CD4-positive, alpha-beta T cell treated with Interferon alpha-2 for 1 hour (primary cell): ENCODE measurements around the gene MACROD1.
"Not testable (repeated sequence)": the region's sequence is repeated elsewhere in the genome, so short reads cannot be mapped to it uniquely, and the experiment has no call there.

Experiments
- DNase-seq, 2 donors: peaks; one replicate each; pipeline ENCODE4 v3.0.0-alpha.2; 2020 to 2022

MACROD1 gene

DNA sequence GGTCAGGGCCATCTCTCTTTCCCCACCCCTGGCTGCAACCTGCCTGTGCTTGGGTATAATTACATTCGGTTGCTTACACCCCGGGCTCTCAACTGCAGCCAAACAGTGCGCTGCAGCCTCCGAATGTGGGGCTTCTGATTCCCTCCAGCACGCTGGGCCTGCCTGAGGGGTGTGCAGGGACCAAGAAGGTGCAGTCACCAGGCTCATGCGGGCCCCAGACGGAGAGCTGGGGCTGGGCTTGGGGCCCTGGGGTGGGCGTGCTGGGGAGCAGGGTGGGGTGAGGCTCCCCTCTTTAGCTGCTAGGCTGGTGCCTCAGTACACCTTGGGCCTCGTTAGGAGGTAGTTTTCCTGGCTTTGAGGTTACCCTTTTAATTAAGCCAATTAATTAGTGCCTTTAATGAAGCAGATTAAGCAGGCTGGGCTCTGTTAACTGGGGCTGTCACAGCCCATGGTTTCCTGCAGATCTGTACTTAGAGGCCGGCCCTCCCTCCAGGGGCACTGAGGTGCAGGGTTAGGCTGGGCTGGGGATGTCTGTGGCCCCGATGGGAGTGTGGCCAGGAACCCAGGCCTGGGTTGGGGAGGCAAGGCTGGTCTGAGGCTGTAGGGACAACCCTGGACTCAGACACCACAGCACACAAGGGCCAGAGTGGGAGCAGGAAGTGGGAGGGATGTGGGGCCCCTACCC, 112.8 kb downstream of the MACROD1 start:
- no peak for DNase-seq

DNA sequence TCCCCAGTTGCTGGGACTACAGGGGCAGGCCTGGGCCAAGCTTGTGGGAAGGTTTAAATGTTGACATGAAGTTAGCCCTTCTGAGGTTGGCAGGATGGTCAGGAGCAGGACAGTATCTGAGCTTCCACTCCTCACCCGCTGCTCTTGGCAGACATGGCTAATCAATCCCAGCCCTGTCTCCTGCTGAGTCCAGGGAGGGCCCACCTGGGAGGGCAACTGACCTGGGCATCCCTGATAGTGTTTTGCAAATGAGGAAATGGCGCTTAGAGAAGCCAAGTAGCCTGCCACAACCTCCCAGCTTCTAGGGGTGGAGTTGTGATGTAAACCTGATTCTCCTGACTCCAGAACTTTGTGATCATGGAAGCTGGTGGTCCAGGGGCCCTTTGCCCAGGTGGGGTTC, 113.5 kb downstream of the MACROD1 start:
- no peak for DNase-seq

DNA sequence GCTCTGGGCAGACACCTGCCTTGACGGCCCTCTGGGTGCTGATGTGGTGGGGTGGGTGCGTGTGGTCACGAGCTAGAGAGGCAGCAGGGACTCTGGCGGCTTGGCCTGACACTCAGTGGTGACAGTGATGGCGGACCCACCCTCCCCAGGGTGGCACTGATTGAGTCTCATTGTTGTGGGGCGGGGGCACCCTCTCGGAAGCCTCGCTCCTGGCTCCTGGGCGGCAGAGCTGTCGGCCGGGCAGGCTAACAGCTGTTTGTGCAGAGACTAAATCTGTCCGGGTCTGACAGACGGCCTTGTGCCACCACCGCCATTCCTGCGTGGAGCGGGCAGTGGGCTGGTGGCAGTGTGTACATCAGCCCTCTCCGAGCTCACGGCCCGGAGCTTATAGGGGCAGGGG, 114.6 kb downstream of the MACROD1 start:
- no peak for DNase-seq

DNA sequence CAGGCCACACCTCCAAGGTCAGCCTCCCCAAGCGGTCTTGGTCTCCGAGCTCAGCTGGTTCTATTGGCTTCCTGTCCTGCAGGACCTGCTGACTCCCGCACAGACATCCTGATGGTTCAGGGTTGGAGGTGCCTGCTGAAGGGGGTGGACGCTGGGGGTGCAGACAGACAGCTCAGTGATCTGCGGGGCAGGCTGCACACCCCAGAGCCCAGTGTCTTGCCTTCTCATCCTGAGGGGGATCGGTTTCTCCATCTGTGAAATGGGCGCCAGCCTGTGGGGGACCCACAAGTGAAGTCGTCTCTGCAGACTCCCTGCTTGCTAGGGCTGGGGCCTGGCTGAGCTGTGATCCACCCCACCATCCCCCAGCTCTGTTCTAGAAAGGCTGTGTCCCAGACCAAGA, 116.4 kb downstream of the MACROD1 start:
- DNase-seq, result no peak

DNA sequence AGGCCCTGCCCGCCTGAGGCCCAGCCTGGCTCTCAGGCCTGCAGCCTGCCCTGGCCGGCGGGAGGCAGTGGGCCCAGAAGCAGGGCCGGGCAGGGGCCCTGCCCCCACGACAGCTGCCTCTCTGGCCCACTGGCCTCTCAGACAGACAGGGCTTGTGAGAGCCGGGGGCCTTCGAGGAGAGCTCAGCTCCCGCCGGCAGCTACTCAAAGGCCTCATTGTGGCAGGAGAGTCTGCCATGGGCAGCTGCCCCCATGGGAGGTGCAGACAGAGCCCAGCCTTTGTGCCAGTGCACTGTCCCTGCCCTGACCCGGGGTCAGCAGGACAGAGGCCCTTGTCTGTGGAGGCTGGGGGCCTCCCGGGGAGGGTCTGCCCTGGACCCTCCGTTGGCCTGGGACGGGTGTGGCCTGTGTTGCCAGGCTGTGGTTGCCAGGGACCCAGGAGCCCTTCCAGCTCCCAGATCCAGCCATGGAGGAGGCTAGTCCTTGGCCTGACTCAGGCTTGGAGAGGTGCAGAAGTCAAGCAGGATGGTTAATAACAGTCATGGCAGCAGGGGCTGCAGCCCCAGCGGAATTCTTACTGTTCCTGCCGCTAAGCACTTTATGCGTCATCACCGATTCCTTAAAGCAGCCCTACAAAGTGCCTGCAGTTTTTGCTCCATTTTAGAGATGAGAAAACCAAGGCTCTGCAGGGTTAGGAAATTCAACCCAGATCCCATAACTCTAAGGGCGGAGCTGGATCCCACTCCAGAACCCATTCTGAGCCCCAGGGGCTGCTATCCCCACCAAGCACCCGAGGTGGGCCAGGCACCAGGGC, 117.7 kb downstream of the MACROD1 start:
- no peak for DNase-seq

DNA sequence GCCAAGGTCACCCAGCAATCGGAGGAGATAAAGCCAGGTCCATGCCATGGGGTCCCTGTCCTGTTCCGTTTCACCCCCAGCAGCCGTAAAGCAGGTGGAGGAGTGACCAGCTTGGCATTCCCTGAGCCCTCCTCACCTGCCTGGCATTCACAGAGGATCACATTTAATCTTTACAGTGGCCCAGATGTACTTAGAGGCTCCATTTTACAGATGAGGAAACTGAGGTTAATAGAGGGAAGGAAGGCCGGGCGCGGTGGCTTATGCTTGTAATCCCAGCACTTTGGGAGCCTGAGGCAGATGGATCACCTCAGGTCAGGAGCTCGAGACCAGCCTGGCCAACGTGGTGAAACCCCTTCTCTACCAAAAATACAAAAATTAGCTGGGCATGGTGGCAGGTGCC, 118.5 kb downstream of the MACROD1 start:
- DNase-seq, result not testable (repeated sequence)

DNA sequence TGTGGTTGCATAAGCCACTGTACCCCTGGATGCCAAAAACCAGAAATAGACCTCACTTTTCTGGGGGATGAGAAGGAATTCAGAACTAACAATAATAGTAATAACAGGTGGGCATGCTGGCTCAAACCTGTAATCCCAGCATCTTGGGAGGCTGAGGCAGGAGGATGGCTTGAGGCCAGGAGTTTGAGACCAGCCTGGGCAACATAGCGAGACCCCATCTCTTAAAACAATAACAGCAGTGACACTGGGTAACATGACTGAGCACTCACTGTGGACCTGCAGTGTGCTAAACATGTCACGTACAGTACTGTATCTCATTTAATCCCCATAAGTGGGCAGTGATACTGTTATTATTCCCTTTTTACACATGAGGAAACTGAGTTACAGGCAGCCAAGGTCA, 120.2 kb downstream of the MACROD1 start:
- no peak for DNase-seq

DNA sequence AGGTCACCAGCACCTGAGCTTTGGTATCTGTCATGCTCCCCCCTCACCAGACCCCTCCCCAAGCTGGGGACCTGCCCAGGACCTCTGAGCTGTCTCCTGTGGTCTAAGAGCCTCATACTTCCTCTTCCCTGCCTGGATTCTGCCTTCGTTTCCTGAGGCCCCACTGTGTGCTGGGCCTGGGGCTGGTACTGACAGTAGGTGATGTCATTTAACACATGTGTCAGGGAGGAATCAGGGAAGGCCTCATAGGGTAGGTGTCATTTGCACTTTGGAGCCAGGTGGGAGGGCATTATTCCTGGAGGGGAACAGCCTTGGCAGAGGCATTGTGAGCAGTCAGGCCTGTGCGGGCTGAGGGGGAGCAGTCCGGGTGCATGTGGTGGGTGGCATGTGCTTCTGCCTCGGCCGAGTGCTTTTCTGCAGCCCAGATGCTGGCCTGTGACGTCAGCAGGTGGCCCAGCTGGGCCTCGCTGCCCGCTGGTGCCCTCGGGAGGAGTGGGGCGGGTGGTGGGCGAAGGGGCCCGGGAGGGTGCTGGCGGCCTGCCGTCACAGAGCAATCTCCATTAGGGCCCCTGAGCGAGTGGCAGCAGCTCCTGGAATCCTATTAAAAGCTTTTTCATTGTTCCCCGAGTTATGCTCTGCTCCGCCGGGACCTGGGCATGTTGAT, 121.1 kb downstream of the MACROD1 start:
- DNase-seq, result no peak

DNA sequence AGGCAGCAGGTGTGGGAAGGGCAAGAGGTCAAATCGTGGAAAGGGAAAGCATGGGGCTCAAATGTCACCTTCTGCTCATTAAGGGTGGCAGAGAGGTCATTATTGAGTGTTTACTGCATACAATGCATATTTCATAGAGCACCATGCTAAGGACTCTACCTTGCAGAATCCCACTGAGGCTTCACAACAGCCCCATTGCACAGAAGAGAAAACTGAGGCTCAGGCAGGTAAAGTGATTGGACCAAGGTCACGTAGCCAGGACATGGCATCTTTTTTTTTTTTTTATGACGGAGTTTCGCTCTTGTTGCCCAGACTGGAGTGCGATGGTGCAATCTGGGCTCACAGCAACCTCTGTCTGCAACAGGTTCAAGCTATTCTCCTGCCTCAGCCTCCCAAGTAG, 122.4 kb downstream of the MACROD1 start:
- DNase-seq, result no peak

DNA sequence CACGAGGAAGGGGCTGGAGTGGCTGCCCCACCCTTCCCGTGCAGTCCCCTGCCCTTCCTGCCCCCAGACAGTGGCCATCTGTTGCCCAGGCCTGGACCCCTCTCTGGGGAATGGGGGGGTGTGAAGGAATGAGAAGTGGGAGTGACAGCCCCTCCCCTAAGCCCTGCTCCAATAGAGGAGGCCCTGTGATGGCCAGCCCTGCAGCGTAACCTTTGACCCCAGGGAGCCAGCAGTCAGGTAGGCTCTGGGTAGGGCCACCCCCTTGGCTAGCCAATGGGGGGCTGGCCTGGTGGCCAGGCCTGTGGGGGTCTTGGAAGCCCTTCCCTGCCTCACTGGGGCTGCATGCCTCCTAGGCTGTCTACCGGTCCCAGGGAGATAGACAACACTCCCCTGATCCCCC, 123.6 kb downstream of the MACROD1 start:
- no peak for DNase-seq

DNA sequence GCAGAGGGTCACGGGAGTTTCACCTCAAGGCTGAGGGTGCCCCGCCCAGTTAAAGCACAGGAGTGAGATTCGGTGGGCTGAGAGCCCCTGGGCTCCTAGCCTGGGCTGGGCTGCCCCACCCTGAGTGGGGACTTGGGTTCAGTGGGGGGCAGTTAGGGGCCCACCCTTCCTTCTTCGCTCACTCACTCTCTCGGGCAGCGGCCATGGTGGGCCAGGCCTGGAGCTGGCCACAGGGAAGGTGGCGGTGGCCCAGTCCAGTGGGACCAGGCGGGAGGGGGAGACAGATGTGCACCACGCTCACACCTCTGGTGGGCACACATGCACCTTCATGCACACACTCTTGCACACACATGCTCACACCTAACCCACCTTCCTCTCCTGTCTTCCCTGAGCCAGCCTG, 124.1 kb downstream of the MACROD1 start:
- DNase-seq, result no peak

DNA sequence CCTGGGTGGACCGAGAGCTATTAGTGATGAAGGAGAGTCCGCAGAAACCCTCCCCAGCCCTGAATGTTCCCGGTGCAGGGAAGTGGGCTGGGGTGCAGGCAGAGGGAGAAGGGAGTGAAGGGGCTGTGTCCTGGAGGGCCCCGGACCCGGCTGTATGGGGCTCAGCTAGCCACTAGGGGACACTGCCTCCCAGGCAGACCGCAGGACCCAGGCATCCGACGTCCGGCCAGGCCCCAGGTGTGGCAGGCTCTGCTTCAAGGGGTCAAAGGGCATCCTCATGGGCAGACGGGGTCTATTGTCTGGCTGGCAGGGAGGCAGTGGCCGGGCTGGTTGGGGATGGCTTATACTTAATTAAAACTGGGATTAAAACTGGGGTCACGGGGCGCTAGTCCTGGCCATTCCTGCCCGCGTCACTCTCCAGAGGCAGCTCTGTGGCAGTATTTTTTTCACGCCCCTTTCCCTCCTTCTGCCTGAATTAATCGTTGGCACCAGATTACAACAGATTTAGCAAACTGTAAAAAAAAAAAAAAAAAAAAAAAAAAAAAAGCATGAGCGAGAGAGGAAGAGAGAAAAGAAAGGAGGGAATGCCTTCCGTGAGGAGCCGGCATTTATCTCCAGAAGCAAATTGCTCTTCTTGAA, 125.1 kb downstream of the MACROD1 start:
- no peak for DNase-seq

DNA sequence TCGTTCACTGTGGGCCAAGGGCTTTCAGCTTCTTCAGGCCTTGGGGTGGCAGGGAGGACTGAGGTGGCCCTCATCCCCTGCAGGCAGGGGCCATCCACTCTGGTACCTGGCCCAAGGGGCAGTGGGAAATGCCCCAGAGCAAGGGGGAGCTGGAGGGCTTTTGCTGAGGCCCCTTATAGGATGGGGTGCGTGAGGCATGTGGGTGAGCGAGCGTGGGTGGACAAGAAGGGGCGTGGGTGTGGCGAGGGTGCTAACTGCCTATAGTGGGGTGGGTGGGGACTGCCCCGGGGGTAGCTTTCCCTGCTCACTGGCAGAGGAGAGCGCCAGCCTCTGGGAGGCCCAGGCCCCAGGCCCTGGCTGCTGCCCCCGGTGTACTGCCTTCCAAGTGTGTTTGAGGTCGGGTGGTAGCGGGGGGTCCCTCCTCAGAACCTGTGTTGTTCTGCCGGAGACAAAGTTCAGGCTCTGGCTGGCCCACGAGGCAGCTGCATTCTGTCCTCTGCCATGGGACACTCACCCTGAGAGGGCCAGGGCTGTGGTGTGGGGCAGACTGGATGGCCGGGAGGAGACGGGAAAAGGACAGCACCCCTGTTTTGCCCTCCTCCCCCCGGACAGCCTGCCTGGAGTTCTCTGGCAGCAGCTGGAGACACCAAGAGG, 126.8 kb downstream of the MACROD1 start:
- DNase-seq, result no peak

DNA sequence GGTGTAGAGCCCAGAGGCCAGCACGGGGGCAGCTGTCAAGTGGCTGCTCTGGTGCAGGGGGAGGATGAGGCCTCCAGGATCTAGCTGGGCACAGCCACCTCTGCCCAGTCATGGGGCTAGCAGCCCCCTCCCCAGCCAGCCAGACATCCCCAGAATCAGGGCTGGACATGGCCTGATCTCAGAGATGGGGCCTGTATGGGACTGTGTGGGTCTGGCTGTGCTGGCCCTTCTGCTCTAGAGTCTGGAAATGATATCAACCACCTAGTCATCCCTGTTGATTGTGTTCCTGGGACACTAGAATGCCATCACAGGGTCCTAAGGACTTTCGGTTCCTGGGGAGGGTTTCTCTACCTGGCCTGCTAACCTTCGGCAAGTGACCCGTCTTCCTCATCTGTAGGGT, 127.4 kb downstream of the MACROD1 start:
- DNase-seq, result no peak

DNA sequence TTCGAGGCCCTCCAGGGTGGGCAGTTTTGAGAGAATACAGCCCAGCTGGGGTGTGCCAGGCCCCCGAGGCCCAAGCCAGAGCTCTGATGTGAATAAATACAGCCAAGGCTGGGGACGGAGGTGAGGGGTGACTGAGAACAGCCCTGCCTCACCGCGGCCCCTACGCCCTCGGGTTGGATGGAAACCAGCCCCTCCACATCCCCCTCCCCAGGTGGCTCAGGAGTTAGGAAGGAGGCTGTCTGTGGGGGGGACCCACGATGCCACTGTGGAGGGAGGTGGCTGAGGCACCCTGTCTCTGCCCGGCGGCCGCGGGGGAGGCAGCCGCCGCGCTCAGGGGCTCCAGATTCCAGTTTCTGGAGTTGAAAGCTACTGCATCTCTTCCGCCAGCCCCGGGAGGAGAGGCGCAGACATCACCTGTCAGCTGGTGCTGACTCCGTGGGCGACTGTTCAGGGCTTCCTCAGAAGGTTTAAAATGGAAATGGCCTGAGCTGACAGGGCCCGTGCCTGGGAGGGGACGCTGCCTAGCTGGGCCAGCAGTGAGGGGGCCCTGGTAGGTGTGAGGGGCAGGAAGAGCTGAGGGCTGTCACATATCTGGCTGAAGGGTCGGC, 128.8 kb downstream of the MACROD1 start:
- no peak for DNase-seq

DNA sequence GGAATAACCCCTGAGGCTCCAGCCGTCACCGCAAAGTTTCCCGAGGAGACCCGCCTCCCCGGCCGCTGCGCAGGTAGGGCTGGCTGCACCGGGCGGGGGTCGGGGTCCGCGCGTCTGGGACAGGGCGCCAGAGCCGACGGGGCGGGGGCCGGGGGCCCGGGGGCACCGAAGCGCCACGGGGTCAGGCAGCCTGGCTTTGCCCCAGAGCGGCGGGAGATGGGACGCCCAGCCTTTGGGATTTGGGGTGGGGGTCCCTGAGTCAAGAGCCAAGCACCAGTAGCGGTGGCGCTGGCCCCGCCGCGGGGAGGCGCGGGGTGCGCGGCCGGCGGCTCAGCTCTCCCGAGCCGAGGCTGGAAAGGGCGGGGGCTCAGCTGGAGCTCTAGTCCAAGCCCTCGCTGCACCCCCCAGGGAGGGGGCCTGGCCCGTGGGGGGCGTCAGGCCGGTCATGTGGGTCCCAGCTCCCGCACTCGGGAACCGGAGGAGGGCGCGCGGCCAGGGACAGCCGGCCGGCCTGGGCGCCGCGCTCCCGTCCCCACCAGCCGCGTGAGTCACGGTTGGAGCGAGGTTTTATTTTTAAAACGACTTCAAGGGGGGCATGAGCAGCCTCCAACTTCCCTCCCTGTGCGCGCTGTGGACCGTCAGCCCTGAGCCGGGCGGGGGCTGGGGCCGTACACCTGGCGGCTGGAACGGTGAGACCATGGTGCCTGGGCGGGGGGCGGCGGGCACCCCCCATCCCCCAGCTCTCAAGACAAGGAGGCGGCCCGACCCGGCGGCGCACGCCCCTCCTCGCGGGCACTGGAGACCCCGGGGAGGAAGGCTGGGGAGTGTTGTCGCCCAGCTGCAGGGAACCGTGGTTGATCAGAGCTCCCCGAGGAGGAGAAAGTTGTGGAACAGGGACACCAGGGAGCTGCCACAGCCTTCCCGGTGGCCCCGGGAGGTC, 129.6 kb downstream of the MACROD1 start:
- DNase-seq, result no peak

DNA sequence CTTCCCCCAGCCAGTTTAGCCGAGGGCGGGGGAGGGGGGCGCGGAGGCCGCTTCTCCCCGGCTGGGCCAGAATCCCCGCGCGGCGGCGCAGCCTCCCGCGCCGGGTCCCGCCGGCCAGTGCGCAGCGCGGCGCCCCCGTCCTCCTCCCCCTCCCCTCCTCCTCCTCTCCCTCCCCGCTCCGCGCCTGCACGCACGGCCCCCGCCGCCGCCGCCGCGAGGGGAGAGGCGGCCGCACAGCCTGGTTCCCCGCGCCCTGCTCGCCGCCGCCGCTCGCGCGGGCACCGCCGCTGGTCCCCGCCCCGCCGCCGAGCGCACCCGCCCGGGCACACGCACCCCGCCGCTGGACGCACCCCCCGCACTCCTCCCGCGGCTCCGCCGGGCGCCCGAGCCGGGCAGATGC, 130.3 kb downstream of the MACROD1 start, which contains the start of gene FLRT1:
Gene FLRT1 (plus strand): TSS at position 356 of the 400 bp plus-strand sequence. CDS start 80,337 bp downstream, outside the sequence.
- DNase-seq, result no peak

DNA sequence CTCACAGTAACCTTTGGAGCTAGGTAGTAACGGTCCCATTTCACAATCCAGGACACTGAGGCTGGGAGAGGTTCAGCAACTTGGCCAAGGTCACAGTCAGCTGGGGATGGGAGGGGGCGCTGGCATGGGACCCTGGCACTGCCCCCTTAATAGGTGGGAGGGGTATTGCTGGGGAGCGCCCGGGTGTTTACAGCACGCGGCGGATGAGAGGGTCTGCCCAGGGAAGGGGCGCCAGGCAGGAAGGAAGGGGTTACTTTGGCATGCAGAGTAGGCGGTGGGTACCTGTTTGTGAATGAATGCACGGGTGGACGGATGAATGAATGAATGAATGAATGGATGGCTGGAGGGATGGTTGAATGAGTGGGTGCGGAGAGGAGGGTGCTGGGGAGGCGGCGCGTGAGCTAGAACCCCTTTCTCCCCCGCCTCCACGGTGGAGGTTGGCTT, 130.8 kb downstream of the MACROD1 start:
- no peak for DNase-seq

DNA sequence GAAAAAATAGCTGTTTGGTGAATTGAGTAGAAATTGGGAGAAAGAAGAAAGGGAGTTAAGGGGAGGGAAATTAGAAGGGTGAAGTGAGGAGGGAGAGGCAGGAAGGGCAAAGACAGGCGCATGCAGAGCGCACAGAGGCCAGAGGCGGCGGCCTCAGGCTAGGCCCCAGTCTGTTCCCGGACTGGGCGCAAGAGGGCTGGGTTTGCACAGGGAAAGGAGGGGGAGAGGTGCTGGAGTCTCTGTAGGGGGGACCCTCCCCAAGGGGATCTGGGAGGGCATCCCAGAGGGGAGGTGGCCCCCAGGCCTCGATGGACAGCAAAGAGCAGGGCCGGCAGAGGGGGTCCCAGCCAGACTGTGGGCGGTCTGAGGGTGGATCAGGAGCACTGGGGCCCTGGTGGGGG, 131.5 kb downstream of the MACROD1 start:
- DNase-seq, result no peak

DNA sequence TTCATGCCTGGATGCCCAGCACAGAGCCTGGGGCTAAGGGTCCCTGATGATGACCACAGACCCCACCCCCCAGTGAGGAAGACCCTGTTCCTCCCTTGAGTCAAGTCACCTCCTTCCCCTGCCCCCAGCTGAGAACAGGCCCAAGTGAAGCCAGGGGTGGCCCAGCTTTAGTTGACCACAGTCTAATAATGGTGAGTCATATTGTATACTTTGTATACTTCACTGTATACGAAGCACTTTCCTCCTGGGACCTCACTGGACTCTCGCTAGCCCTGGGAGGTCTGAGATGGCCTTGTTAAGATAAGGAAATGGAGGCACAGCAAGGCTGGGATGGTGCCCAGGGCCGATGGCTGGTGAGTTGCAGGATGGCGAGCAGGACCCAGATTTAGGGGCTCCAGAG, 133.9 kb downstream of the MACROD1 start:
- no peak for DNase-seq

DNA sequence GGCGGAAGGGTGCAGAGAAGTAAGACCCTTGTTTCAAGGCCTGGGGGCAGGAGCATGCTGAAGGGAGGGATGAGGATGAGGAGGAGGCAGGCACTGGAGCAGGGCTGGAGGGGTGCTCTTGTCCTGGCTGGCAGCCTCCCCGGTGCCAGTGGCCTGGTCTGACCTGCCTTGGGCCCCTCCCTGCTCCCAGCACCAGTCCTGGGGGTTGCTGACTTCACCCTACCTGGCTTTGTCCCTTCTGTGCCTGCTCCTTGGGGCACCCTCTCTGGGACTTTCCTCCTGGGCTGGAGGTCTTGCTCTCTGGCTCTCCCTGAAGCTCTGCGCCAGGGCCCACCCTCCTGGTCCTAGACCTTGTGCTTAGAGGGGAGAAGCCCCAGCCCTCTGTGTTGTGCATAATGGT, 134.9 kb downstream of the MACROD1 start:
- DNase-seq, result no peak
